HG02973 (cell line): ENCODE data around the gene NFILZ.

ENCODE experiments used
- ATAC-seq: cut with Tn5 transposase; IDR thresholded peaks from one replicate; pipeline ENCODE4 v1.9.1; 2021; ENCODE audit warnings: moderate library complexity; ENCODE audit not compliant: unreplicated experiment

NFILZ gene

DNA sequence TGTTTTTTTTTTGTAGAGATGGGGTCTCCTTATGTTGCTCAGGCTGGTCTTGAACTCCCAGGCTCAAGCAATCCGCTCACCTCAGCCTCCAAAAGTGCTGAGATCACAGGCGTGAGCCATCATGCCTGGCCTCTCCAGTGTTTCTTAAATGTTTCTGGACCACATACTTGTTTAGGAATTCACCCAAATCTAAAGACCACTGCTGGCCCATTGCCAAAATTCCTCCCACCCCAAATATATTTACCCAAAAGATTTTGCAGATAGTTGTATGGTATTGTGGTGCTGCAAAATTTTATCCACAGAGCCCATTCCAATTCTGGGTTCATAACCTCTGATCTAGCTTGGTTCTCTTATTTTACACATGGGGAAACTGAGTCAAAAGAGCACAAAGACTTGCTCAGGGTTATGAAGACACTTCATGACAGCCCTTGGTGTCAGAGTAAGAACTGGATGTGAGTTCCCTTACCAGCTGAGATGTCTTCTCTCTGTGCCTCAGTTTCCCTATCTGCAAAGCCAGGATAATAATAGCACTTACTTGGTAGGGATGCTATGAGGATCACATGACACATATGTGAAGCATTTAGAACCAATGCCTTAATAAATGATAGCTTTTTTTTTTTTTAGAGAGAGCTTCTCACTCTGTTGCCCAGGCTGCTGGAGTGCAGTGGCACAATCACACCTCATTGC is 10.9 kb downstream of the NFILZ start:
- no peak for ATAC-seq

DNA sequence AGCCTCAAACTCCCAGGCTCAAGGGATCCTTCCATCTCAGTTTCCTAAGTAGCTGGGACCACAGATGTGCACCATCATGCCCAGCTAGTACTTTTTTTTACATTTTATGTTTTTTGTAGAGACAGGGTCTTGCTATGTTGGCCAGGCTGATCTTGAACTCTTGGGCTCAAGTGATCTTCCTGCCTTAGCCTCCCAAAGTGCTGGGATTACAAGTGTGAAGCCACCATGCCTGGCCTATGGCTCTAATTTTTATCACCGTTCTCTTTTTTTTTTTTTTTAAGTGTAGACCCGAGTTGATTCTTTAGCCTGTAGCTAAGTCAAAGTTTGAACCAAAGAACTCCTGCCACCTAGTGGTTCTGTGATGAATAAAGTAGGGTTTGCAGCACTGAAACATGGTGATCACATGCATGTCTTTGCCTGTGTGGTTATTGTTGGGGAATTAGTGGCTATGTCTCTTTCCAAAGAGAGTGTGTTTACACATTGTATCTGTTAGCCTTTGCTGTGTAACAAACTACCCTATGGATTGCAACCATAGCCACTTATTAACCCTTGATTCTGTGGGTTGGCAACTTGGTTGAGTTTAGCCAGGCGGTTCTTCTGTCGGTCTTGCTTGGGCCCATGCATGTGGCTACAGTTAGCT is 11.6 kb downstream of the NFILZ start:
- no peak for ATAC-seq

DNA sequence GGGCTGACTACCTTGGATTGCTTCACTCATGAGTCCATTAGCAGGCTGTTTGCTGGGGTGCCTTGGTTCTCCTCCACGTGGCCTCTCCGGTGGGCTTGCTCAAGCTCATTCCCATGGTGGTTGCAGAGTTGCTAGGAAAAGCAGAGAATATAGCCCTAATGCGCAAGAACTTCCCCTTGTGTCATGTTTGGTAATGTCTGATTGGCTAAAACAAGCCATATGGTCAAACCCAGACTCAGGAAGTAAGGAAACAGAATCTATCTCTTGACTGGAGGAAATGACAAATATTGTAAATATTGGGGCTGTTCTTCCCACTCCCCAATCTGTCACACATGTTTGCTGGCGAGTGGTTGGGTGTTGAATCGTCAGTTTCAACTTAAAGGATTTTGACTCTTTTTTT is 12.1 kb downstream of the NFILZ start:
- ATAC-seq = no peak

DNA sequence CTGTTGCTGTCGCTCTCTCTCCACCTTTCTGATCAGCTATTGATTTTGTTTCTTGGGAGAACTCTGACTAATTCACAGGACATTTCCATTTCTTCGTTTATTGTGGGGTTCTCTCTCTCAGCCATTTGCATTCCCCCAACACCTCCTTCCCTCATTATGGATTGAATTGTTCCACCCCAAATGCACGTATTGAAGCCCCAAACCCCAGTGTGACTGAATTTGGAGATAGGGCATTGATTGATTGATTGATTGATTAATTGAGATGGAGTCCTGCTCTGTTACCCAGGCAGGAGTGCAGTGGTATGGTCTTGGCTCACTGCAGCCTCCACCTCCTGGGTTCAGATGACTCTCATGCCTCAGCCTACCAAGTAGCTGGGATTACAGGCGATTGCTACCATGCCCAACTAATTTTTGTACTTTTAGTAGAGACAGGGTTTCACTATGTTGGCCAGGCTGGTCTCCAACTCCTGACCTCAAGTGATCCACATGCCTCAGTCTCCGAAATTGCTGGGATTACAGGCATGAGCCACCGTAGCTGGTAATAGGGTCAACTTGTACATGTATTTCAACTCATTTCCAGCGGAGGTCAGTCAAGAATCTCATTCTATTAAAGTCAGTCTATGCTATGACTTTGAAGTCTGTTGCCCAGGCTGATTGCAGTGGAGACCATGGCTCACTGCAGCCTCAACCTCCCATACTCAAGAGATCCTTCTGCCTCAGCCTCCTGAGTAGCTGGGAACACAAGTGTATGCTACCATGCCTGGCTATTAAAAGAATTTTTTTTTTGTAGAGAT is 13.6 kb downstream of the NFILZ start:
- no peak for ATAC-seq

DNA sequence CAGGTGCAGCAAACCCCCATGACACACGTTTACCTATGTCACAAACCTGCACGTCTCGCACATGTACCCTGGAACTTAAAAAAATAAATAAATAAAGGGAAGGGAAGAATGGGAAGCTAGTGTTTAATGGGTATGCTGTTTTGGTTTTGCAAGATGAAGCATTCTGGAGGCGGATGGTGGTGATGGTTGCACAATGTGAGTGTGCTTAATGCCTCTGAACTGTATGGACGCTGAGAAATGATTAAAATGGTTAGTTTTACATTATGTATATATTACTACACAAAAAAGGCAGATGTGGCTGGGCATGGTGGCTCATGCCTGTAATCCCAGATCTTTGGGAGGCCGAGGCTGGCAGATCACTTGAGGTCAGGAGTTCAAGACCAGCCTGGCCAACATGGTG is 17.8 kb downstream of the NFILZ start:
- ATAC-seq = no peak

DNA sequence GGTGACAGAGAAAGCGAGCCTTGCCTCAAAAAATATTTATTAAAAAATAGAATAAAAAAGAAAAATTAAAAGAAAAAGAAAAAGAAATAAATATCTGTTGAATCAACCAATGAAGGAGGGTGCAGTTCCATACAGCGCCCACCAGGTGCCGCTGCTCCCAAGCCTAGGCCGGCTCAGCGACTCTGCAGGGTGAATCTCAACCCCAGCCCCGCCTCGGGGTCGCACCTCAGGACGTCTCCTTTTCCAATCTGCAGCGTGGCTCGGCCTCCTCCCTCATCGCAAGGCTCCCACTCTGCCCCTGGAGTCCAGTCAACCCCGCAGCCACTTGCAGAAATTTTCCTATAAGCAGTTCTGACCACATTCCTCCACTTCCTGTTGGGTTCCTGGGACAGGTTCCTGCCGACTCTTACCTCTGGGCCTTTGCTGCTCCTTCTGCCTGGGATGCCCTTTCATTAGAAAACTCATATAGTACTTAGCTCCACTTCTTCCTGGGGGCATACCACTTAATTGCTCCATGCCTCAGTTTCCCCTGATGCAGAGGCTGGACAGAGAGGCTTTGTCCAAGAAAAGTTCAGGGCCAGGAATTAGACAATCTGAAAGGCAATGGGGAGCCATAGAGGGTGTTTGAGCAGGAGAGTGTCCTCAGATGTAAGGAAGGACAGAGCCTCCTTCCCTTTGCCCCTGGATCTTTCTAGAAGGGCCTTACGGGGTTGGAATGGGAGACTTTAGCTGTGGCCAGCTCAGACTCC is 24.3 kb downstream of the NFILZ start:
- ATAC-seq = no peak

DNA sequence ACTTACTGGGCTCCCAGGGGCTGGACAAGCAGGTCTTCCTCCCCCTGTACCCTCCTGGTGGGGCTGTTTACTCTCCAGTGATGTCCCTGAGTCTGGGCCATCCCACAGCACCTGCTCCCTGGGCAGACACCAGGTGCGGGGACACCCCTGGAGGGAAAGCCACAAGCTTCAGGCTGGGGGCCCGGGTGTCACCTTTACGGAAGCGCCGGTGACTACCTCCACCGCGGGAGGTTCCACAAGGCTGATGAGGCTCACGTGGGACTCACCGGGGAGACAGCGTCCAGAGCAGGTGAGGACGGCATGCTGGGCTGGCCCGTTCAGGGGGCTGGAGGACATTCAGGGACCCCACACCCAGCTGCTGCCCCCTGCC is 24.9 kb downstream of the NFILZ start:
- no peak for ATAC-seq

DNA sequence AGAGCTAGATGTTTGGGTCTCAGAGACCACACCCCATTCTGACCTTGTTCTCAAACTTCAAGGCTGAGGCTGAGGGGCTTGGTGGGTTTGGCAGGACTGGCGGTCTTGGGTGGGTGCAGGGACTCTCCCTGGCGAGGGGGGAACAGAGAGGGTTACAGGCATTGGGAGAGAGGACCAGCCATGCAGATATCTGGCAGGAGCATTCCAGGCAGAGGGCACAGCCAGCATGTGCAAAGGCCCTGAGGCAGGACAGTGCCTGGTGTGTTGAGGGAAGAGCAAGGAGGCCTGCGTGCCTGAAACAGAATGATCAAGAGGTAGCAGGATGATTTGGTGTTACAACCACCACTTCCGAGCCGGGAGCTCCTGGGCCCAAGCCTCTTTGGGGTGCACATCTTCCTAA is 27.4 kb downstream of the NFILZ start:
- ATAC-seq = no peak

DNA sequence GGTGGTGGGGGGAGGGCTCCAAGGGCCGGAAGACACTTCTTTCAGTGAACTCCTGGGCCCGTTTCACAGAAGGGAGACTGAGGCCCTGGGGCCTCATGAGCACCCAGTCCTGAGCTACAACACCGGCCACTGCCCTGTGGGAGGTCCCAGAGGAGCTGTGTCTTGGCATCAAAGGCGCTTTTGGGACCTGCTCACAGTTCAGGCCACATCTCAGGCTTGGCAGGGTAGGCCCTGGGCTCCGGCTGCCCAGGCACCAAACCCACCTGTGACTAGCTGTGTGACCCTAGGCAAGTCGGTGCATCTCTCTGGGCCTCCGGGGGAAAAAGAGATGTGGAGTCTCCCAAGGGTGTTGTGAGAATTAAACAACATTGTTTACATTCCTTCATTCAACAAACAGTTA is 29.5 kb downstream of the NFILZ start:
- no peak for ATAC-seq

DNA sequence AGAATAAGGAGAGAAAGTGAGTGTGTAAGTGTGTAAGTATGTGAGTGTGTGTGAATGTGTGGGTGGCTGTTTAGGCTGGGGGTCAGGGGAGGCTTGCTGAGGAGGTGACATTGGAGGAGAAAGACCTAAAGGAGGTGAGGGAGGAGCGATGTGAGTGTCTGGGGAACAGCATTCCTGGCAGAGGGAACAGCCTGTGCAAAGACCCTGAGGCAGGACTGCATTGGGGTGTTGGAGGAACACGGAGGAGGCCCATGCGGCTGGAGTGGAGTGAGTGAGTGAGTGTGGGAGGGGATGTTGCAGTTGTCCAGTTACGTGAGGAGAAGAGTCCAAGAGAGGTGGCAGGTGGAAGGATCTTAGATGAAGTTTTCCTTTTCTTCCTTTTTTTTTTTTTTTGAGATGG is 31.8 kb downstream of the NFILZ start:
- no peak for ATAC-seq

DNA sequence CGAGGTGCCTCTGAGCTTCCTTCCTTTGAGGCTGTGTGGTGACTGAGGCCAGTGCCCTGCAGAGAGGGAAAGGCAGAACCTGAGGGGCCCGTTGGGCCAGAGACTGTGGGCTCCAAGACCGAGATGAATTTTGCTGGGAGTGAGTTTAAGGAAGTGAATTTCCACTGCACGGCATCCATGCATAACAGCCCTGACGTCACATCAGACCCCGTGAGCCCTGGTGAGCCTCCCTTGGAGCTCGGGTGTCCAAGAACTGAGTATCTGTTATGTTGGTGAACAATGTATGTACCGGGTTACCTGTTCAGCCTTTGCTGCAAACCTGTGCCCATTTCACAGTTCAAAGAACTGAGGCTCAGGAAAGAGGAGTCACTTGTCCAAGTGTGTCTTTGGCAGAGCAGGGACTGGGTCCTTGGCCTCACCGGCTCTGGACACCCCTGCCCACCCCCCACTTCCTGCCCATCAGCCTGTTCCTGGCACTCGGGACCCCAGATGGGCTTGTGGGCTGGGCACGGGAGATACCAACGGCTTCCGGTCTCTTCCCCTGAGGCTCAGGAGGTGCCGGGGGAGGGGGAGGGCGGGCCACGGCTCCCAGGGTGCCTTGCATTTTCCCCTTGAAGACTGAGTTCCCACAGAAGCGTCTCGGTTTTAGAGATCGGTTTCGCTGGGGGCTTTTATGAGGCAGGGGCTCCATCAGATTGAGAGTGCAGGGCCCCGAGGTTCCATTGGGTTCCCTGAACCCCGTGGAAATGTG is 33.7 kb downstream of the NFILZ start:
- no peak for ATAC-seq

DNA sequence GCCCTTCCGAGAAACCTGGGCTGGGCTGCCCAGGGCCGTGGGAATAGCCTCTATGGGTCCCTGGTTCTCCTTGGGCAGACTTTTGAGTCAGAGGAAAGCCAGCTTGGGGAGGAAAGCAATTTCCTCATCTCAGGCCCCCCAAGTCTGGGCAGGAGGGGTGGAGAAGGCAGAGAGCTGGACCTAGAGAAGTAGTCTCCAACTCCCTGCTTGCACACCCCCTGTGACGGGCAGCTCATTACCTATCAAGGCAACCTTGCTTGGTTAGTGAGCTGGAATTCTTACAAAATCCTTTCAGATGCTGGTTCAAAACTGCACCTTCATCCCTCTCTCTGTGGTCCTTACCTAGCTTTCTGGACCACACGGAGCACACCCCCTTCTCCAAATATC is 34.2 kb downstream of the NFILZ start:
- no peak for ATAC-seq

DNA sequence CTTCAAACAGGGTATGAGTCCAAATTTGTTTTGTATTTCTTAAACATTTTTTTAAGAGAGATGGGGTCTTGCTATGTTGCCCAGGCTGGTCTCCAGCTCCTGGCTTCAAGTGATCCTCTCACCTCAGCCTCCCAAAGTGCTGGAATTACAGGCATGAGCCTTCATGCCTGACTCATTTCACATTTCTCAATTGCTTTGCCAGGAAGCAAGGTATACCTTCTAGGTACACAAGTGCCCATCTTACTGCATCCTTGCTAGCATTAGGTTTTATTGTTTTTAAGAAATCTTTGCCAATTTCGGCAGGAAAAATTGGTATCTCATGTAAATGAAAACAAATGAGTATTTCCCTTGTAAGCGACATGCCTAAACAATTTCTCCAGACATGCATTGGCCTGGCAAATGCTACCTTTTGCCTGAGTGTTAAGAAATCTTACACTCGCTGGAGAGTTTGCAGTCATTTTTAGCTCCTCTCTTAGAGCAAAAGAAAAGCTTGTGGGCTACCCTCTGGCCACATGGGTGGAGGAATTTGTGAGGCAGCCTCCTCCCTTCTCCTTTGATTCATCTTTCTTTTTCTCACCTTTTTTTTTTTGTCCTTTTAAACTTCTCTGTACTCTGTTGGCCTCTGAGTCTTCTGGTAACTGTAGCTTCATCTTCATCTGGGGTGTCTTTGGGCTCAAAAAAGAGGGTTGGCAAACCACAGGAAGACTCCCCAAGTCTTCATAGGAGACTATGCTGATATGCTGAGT is 35.2 kb downstream of the NFILZ start:
- no peak for ATAC-seq

DNA sequence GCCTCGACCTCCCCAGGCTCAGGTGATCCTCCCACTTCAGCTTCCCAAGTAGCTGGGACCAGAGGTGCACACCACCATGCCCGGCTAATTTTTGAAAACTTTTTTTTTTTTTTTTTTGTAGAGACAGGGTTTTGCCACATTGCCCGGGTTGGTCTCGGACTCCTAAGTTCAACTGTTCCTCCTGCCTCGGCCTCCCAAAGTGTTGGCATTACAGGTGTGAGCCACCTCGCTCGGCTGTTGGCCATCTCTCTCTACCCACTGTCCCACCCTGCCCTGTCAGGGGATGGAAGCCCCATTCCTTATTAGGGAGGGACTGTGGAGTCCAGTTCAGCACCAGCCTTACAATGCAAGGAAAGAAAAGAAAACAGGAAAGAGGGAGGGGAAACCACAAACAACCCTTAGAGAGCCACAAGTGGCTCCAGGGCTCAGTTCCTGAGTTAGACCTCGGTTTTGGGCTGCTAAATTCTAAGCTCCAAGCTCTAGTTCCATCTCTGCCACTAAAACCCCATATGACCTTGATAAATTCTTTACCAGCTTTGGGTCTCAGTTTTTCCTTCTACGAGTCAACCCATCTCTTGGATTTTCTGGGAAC is 36.5 kb downstream of the NFILZ start:
- ATAC-seq = no peak

DNA sequence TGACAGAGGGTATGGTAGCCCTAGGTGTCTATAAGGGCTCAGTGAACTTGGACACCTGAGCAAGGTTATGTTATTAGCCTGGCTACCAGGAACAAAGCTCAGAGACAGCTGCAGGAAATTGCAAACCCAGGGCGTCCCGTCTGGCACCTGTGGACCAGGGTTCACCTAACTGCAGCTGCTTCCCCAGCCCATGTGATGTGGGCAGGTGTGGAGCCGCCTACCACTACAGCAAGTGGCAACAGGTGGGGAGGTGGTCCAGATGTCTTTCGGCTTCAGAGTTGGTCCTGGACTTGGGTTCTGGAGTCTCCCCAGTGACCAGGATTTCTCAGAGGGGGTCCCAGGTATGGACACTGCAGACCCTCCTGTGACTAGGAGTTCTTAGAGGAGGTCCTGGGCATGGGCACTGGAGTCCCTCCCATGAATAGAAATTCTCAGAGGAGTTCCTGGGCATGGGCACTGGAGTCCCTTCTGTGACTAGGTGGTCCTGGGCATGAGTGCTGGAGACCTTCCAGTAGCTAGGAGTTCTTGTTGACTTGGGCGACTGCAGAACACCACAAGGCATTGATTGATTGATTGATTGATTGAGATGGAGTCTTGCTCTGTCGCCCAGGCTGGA is 43.0 kb downstream of the NFILZ start:
- ATAC-seq = no peak

DNA sequence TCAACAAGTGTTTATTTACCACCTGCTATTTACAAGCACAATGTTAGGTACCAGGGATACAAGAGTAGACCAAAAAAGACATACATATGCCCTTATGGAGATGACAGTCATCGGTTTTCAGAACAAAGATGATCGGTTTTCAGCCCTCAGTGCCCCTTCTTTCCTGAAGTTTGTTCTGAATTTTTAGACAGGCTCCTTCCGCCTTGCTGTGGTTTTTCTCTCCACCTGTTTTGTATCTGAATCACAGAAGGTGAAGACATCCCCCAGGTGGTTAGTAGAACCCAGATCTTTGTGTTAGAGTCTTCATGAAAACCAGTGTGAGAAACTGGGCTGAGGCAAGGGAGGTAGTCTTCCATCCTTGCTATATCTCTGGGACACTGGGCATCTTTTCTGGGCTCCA is 44.6 kb downstream of the NFILZ start:
- ATAC-seq = no peak

DNA sequence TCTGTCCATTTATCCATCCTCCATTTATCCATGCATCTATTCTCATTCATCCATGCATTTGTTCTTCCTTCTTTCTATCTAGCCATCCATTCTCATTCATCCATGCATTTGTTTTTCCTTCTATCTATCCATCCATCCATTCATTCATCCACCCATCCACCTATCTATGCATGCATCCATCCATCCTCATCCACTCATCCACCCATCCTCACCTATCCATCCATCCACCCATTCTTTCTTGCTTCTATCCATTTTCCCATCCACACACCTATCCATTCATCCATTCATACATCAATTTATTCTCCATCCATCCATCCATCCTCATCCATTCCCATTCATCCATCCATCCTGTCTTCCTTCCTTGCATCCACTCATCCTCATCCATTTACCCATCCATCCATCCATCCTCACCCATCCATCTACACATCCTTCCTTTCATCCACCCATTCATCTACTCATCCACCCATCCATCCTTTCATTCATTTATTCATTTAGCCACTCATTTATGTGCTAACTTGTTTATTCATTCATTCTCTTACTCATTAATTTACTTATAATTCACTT is 47.9 kb downstream of the NFILZ start:
- no peak for ATAC-seq
